OCI-LY1 (cell line): ENCODE results near the gene MAP4.
"Not testable (repeated sequence)": the region's sequence is repeated elsewhere in the genome, so short reads cannot be mapped to it uniquely, and the experiment has no call there.

ENCODE experiments used
- H2AFZ ChIP-seq: fragments of 200-600 bp; sonication (generic), shearing (Covaris generic); 2 replicates; pipeline ENCODE4 v1.6.0; 2014; ENCODE audit warnings: antibody characterized with exemption, mild to moderate bottlenecking, low read length
- H3F3A ChIP-seq: fragments of 200-600 bp; sonication (generic), shearing (Covaris generic); 2 replicates; pipeline ENCODE4 v1.6.0; 2014; ENCODE audit warnings: mild to moderate bottlenecking, antibody characterized with exemption, low read length, moderate library complexity; ENCODE audit not compliant: insufficient read depth
- H3K27ac ChIP-seq: fragments of 200-600 bp; sonication (generic); 2 replicates; pipeline ENCODE4 v1.5.1; 2014; ENCODE audit warnings: low read length, mixed run types, mild to moderate bottlenecking, low read depth; ENCODE audit not compliant: poor library complexity, severe bottlenecking
- H3K27me3 ChIP-seq: fragments of 200-600 bp; sonication (generic); 2 replicates; pipeline ENCODE4 v1.6.0; 2014; ENCODE audit warnings: antibody characterized with exemption, mild to moderate bottlenecking, low read length, moderate library complexity; ENCODE audit not compliant: insufficient read depth
- H3K36me3 ChIP-seq: fragments of 200-600 bp; sonication (generic); 2 replicates; pipeline ENCODE4 v1.6.1; 2014; ENCODE audit warnings: mild to moderate bottlenecking, antibody characterized with exemption, low read length, moderate library complexity, mixed read lengths; ENCODE audit not compliant: insufficient read depth
- H3K4me1 ChIP-seq: fragments of 200-600 bp; sonication (generic); 2 replicates; pipeline ENCODE4 v1.5.1; 2014; ENCODE audit warnings: mild to moderate bottlenecking, low read length, moderate library complexity; ENCODE audit not compliant: insufficient read depth, severe bottlenecking
- H3K4me2 ChIP-seq: fragments of 200-600 bp; sonication (generic), shearing (Covaris generic); 2 replicates; pipeline ENCODE4 v1.6.1; 2014; ENCODE audit warnings: low read length
- H3K4me3 ChIP-seq: fragments of 200-600 bp; sonication (generic); 2 replicates; pipeline ENCODE4 v1.5.1; 2014; ENCODE audit warnings: low read length, low read depth, mild to moderate bottlenecking, mixed read lengths; ENCODE audit not compliant: poor library complexity, severe bottlenecking
- H3K79me2 ChIP-seq: fragments of 200-600 bp; shearing (Covaris generic); 2 replicates; pipeline ENCODE4 v1.6.1; 2016; ENCODE audit warnings: mixed run types, low read length, mixed read lengths; ENCODE audit not compliant: insufficient read depth
- H3K9ac ChIP-seq: fragments of 200-600 bp; sonication (generic), shearing (Covaris generic); 2 replicates; pipeline ENCODE4 v1.6.1; 2014; ENCODE audit warnings: mild to moderate bottlenecking, low read length, mixed read lengths
- H3K9me2 ChIP-seq: fragments of 200-600 bp; sonication (generic), shearing (Covaris generic); 2 replicates; pipeline ENCODE4 v1.6.1; 2014; ENCODE audit warnings: low read depth, mild to moderate bottlenecking, low read length, mixed read lengths
- H3K9me3 ChIP-seq: fragments of 200-600 bp; shearing (Covaris generic); 2 replicates; pipeline ENCODE4 v1.6.1; 2014; ENCODE audit warnings: low read length, mixed read lengths
- H4K20me1 ChIP-seq: fragments of 200-600 bp; sonication (generic), shearing (Covaris generic); 2 replicates; pipeline ENCODE4 v1.6.0; 2016; ENCODE audit warnings: mild to moderate bottlenecking, low read length; ENCODE audit not compliant: insufficient read depth
- CTCF ChIP-seq: fragments of 200-600 bp; sonication (generic), shearing (Covaris generic); IDR thresholded peaks from 2 replicates; pipeline ENCODE4 v1.5.1; 2017; ENCODE audit warnings: mild to moderate bottlenecking, antibody characterized with exemption, low read length, moderate library complexity, mixed read lengths
- EZH2 ChIP-seq: fragments of 200-600 bp; sonication (generic), shearing (Covaris generic); IDR thresholded peaks from 2 replicates; pipeline ENCODE4 v1.8.0; 2017; ENCODE audit warnings: borderline replicate concordance, mixed run types, mild to moderate bottlenecking, antibody characterized with exemption, low read length, moderate library complexity, mixed read lengths

Gene MAP4

GRCh38 chr3:47836986-47837385 lies 179.2 kb downstream of the MAP4 start:
- no peak overlapping the region for H2AFZ ChIP-seq
- H3K36me3 ChIP-seq = peaks cover 84% of the 10 kb centered on the region
- no peak overlapping the region for H3K27ac ChIP-seq
- no peaks in the 10 kb centered on the region; the same call in 1 of the 2 replicates for H3K79me2 ChIP-seq
- H3K4me2 ChIP-seq = no peak overlapping the region
- TF ChIP-seq EZH2 (no peak), CTCF (no peak)
- no peaks in the 10 kb centered on the region for H4K20me1 ChIP-seq
- no peaks in the 10 kb centered on the region for H3F3A ChIP-seq
- no peaks in the 10 kb centered on the region for H3K9me3 ChIP-seq
- H3K4me3 ChIP-seq = no peak overlapping the region
- no peaks in the 10 kb centered on the region for H3K9me2 ChIP-seq
- H3K9ac ChIP-seq = no peak overlapping the region
- H3K27me3 ChIP-seq = no peaks in the 10 kb centered on the region
- no peaks in the 10 kb centered on the region for H3K4me1 ChIP-seq

GRCh38 chr3:47829482-47829881 lies 186.7 kb downstream of the MAP4 start:
- peaks cover 20% of the 10 kb centered on the region for H3K4me1 ChIP-seq
- H3K4me2 ChIP-seq, H3K9me3 ChIP-seq, H2AFZ ChIP-seq, H3K27ac ChIP-seq, H3F3A ChIP-seq, H3K9me2 ChIP-seq, H3K9ac ChIP-seq, H3K4me3 ChIP-seq, H4K20me1 ChIP-seq, H3K27me3 ChIP-seq: not testable (repeated sequence)
- peaks cover 75% of the 10 kb centered on the region for H3K36me3 ChIP-seq
- peaks cover 26% of the 10 kb centered on the region for H3K79me2 ChIP-seq

GRCh38 chr3:47825590-47825989 lies 190.6 kb downstream of the MAP4 start:
- Histone ChIP-seq H3K4me2 (peak overlapping the region; percentile 99), H3K4me1 (peaks cover 23% of the 10 kb centered on the region), H3K4me3 (peak overlapping the region; percentile 99), H3K9me2 (no peaks in the 10 kb centered on the region), H3K36me3 (peaks cover 44% of the 10 kb centered on the region), H2AFZ (no peak overlapping the region), H3K79me2 (peaks cover 26% of the 10 kb centered on the region), H3K9me3 (no peaks in the 10 kb centered on the region), H4K20me1 (no peaks in the 10 kb centered on the region), H3K27ac (peak overlapping the region; percentile 17), H3F3A (no peaks in the 10 kb centered on the region), H3K9ac (peak overlapping the region; percentile 100), H3K27me3 (no peaks in the 10 kb centered on the region)
- no peak for TF ChIP-seq CTCF
- TF ChIP-seq EZH2 = no peak
